ENCODE measurements around the gene KLHL5. TPM values are rescaled to one million over a fixed set of nuclear protein-coding genes. Genes with fewer than 3 reads are reported as not detected.

The KLHL5 gene
- total and polyA plus RNA-seq, 2 donors (not counting 1 experiment from before 2014, with no cell fraction given) = 22.6 to 90.0 TPM

GRCh38 chr4:39170301-39170700 is 108.3 kb downstream of the KLHL5 start:
- Mint-ChIP-seq H3K27me3 (no peaks in the 10 kb centered on the region), H3K4me1 (peaks cover 45% of the 10 kb centered on the region), H3K4me3 (no peak overlapping the region), H3K9me3 (ENCODE audit: insufficient read depth) (no peaks in the 10 kb centered on the region), H3K27ac (no peak overlapping the region)
- no peak for ATAC-seq (ENCODE audit: low read depth)
- H3K9me3 ChIP-seq (ENCODE audit: control extremely low read depth in 1 of 3, control insufficient read depth in 2 of 3, insufficient read depth in 1 of 3, low read length in 2 of 3) = peaks cover 0 to 4% (median 0%) of the 10 kb centered on the region in 3 donors
- ChIA-PET CTCF (interaction anchor here (1.6 kb wide), 1 partner anchor 12 kb away, joined by 4 read pairs; the partner anchor contains the start of gene WDR19), POLR2A (no interaction called here)
- no peak overlapping the region for H3K9ac ChIP-seq (ENCODE audit: low read length)
- intact Hi-C loops (cut with micrococcal nuclease) = no loop called here
- TF ChIP-seq EZH2 (IDR thresholded peaks at IDR 0.05; ENCODE audit: borderline replicate concordance, insufficient read depth, low read depth, low read length, poor library complexity, severe bottlenecking) (no peak), CTCF (IDR thresholded peaks at IDR 0.05) (no peak)
- no peaks in the 10 kb centered on the region for H3K36me3 ChIP-seq (replicated peaks in 1 of 2; ENCODE audit: control extremely low read depth in 1 of 2, control insufficient read depth in 1 of 2, extremely low read depth in 1 of 2, insufficient read depth in 2 of 2, low read length in 1 of 2)
- H3K79me2 ChIP-seq (ENCODE audit: control insufficient read depth, insufficient read depth, low read length) = no peaks in the 10 kb centered on the region
- no peak overlapping the region for H3K4me3 ChIP-seq (ENCODE audit: control extremely low read depth in 1 of 5, extremely low read depth in 1 of 5, insufficient read depth in 1 of 5, low read depth in 2 of 5, low read length in 4 of 5)
- no peak overlapping the region for H2AFZ ChIP-seq (ENCODE audit: insufficient read depth, low read depth, low read length, poor library complexity, severe bottlenecking)
- 98% methylated on average over 9 of the region's 12 CpGs for WGBS (ENCODE audit: insufficient coverage)
- no peak overlapping the region for H3K4me2 ChIP-seq (replicated peaks; ENCODE audit: low read depth, low read length, poor library complexity, severe bottlenecking)
- H3K27me3 ChIP-seq (replicated peaks in 1 of 4; ENCODE audit: control extremely low read depth in 1 of 4, control insufficient read depth in 3 of 4, insufficient read depth in 4 of 4, low read length in 3 of 4) = no peaks in the 10 kb centered on the region
- H3K27ac ChIP-seq (ENCODE audit: low read length in 2 of 2) = no peak overlapping the region
- DNase-seq = no peak
- no peaks in the 10 kb centered on the region for H4K20me1 ChIP-seq (ENCODE audit: control insufficient read depth, insufficient read depth, low read length, poor library complexity, severe bottlenecking)
- H3K4me1 ChIP-seq (ENCODE audit: control insufficient read depth in 2 of 2, insufficient read depth in 2 of 2, low read length in 2 of 2) = peaks cover 29 to 34% of the 10 kb centered on the region in 2 donors

Other genes with a start within 250 kb of the KLHL5 start
- 54.4 and 60.6 TPM in 2 replicates for gene TLR6, start 205.4 kb upstream of the KLHL5 start, total RNA-seq
- 9.3 and 10.0 TPM in 2 replicates for gene TLR6, start 205.4 kb upstream of the KLHL5 start, polyA plus RNA-seq
- gene FAM114A1, start 194.4 kb upstream of the KLHL5 start, total RNA-seq = 2.2 and 2.9 TPM in 2 replicates
- gene FAM114A1, start 194.4 kb upstream of the KLHL5 start, polyA plus RNA-seq = 0.30 and 1.8 TPM in 2 replicates
- gene TMEM156, start 29.8 kb upstream of the KLHL5 start, total RNA-seq = 59.9 and 61.4 TPM in 2 replicates
- gene TMEM156, start 29.8 kb upstream of the KLHL5 start, polyA plus RNA-seq = 58.4 and 78.9 TPM in 2 replicates
- gene WDR19, start 120.3 kb downstream of the KLHL5 start, total RNA-seq = 79.8 and 83.2 TPM in 2 replicates
- gene WDR19, start 120.3 kb downstream of the KLHL5 start, polyA plus RNA-seq = 35.1 and 39.5 TPM in 2 replicates